NCI-H1436 treated with DMSO at 0.1 percent for 48 hours (cell line): Measurements from ENCODE around the gene EGFL7.

Experiments
- DNase-seq: peaks from one replicate; lab custom pipeline; 2025; lab: John Stamatoyannopoulos, UW

EGFL7 gene

GRCh38 chr9:136673088-136673974 is 10.6 kb downstream of the EGFL7 start:
- DNase-seq = no peak

DNA sequence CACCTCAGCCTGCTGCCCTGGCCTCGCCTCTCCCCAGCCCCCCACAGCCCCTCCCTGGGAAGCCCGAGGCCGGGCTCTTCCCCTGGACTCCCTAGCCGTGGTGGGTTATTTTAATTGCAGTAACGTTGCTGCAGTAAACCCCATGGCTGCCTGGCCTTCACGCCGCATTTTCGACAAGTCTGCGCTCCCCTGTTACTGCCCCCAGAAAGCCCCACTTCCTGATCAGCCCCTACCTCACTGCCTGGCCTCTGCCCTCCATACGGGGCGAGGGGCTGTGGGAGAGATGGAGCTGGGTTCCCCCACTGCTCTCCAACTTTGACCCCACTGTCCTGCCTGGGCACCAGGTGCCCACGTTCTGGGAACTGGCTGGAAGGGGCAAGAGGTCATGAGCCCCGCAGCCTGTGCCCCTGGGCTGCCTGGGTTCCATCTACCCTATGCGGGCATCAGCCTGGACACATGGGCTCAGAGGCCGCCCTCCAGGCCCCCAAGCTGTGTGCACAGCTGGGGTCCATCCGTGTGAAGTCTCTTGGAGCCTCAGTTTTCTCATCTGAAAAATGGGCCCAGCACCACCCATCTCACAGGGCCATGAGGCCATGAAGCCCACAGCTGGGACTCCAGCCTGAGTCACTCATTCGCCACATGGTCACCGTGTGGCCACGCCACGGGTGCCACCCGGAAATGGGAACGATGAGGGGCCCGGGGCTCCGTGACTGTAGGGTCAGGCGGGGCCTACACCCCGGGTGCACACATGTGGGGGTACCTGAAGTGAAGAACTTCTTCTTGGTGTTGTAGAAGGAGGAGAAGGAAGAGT is 11.5 kb downstream of the EGFL7 start:
- no peak for DNase-seq

DNA sequence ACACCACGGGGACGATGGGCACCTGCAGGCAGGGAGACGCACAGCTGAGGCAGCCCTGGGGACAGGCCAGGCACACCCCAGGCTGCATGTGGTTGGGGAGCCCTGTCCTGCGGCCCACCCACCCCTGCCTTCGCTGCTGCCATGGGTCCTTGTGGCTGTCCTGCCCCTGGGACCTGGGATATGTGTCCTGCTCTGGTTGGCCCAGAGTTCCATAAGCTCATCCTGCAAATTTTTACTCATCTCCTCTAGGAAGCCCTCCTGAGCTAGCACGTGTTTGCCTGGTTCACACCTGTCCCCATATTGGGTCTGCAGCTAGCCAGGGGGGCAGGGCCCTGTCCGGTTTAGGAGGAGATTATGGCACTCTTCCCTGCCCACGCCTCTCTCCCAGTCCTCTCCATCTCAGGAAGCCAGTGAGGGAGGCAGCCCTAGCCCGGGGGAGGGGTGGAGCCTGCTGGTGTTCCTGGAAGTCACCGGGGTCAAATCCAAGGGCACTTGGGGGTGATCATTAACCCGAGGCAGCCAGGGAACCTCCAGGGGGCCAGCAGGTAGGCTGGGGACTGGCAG is 12.2 kb downstream of the EGFL7 start:
- no peak for DNase-seq

GRCh38 chr9:136675477-136676296 is 13.0 kb downstream of the EGFL7 start:
- no peak for DNase-seq

DNA sequence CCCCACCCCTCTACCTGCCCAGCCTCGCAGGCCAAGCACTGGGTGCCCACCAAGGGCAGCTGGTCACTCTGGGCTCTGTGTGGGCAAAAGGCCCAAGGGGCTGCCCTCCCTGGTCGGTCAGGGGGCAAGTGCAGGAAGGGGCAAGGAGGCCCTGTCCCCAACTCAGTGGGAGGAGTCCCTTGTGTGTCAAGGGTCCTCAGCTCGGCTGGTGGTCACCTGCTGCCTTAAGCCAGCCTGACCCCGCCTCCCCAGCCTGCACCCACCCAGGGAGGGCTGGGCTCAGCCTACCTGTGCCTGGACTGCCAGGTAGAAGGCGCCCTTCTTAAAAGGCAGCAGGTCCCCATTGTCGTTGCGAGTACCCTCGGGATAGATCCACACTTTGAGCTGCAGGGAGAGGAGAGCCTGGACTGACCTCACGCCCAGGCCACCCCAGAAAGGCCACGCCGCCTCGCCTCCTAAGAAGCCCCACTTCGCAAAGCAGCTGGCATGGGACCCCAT is 13.6 kb downstream of the EGFL7 start:
- DNase-seq = no peak

GRCh38 chr9:136676920-136677686 is 14.4 kb downstream of the EGFL7 start:
- no peak for DNase-seq

DNA sequence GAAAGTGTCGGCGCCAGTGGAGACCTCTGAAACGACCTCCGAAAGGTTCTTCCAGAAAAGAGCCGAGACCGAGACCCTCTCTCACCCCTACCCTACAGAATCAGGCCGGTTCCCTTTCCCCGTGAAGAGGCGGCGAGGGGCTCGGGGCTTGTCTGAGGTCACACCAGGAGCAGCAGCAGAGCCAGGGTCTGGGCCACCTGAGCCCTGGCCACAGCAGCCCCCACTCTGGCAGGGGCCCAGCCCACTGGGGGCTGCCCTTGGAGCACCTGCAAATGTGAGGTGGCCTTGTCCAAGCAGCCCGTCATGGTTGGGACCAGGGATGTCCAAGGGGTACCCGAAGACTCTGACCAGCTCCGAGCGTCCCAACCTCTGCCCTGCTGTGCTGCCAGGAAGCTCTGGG is 15.3 kb downstream of the EGFL7 start:
- DNase-seq = no peak

DNA sequence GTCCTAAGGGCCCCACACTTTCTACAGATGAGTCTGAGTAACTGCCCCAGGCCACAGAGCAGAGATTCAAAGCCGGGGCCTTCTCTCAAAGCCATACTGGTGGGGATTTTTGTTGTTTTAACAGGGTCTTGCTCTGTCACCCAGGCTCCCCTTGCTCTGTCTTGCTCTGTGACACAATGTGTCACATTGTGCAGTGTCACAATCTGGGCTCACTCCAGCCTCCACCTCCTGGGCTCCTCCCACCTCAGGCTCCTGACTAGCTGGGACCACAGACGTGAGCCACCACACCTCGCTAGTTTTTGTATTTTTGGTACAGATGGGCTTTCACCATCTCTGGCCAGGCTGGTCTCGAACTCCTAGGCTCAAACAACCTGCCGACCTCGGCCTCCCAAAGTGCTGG is 15.9 kb downstream of the EGFL7 start:
- no peak for DNase-seq

DNA sequence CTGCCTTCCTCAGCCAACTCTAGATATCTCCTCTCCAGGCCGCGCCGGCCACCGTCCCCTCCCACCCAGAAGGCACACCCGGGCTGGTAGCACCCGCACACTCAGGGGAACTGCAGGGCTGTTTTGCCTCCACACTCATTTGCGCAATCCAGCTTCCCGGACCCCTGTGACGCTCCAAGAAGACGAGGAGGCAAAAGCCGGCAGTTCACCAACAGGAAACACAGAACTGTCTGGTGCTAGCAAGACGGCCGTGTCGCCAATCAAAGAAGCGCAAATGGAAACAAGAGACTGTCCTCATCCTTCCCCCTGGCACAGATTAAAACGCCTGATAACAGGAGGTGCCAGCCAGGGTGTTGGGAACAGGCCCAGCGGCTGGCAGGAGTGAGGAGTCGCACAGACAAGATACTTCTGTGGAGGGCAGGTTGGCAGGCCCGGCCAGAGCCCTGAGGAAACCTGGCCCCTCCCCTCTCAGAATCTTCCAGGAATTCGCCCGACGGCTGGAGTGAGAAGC is 16.8 kb downstream of the EGFL7 start:
- no peak for DNase-seq

- DNase-seq = no peak
Observed at GRCh38 chr9:136681029-136681428, 18.3 kb downstream of the EGFL7 start.

DNA sequence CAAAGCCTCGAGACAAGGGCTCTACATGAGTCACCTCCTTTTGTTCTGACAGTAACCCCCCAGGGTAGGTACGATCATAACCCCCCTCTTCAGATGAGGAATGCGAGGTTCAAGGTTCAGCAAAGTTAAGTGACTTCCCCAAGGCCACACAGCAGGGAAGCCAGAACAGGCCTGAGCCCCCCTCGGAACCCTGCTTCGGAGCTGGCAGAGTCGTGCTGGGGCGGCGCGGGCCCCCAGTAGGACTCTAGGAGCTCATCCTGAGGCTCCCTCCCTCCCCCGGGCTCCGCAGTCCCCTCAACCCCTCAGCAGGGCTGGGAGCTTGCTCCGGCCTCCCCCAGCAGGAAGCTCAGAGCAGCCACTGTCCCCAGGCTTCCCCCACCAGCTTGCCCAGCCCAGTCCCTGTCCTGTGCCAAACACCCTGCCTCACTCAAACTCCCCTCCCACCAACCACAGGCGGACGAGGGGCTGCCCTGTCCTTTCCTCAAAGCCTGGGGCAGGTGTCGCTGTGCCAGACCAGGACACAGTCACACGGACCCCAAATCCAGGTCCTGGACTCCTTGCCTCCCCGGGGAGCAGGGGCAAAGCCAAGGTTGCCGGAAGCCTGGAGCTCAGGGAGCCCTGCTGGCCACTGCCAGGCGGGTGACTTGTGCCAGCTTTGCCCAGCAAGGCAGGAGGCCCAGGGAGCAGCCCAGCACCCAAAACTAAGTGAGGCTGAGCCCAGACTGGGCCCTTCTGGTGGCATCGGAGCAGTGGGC is 19.4 kb downstream of the EGFL7 start:
- no peak for DNase-seq

DNA sequence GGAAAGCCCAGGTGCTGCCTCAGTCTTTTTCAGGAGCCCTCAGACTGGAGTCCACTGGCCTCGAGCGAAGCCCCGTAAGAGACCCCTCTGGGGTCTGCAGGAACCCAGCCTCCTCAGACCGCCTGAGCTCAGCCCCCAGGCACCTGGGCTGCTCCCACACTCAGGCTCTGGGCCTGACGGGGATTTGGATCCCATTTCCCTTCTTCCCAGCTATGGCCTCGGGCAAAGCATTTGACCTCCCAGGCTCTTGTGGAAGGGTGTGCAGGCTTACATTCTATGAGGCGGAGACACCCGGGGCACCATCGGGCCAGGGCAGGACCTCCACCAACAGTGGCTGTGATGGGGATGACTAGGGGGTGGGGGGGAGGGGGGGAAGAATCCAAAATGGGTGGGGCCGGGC is 20.0 kb downstream of the EGFL7 start:
- no peak for DNase-seq

- DNase-seq = no peak
Observed at GRCh38 chr9:136683173-136683745, 20.5 kb downstream of the EGFL7 start.

GRCh38 chr9:136683755-136684154 is 21.0 kb downstream of the EGFL7 start:
- no peak for DNase-seq

GRCh38 chr9:136684339-136684738 is 21.6 kb downstream of the EGFL7 start:
- DNase-seq = no peak

GRCh38 chr9:136684799-136685198 is 22.1 kb downstream of the EGFL7 start:
- no peak for DNase-seq

DNA sequence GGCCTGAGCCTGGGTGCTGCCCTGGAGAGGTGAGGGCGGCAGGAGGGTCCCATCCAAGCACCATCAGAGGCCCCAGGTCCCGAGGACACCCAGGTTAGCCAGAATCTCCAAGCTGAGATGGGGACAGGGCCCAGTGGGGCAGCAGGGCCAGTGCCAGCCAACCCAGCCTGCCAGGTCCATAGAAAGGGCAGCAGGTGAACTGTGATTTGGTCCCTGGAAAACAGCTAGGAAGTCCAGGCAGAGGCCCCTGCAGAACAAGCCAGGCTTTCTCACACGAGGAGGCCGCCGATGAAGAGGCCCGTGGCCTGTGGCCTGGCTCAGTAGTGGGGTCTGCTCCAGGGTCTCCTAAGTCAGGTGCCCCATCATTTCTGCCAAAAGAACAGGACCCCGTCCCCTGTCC is 22.5 kb downstream of the EGFL7 start:
- DNase-seq = no peak

- no peak for DNase-seq
Observed at GRCh38 chr9:136685790-136686533, 23.2 kb downstream of the EGFL7 start.

DNA sequence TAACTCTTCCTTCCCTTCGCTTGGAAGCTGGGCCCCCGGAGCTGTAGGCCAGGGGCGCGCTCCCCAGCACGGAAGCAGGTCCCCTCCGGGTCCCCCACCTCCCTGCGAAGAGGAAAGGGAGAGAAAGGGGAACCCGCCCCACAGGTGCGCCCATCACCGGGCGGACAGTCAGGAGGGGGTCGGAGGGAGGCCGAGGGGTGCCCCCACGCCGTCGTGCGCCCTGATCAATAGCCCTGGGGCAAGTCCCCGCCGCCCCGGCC is 23.7 kb downstream of the EGFL7 start:
- no peak for DNase-seq
